GM13977 (cell line): ENCODE results near the gene NOC2L.

Source experiments
- DNase-seq: peaks from one replicate; pipeline ENCODE4 v3.0.0; 2012; ENCODE audit warnings: low spot score
- CTCF ChIP-seq: IDR thresholded peaks from 2 replicates; pipeline ENCODE4 v1.5.1; 2012; ENCODE audit warnings: mild to moderate bottlenecking, control low read depth; ENCODE audit not compliant: insufficient read depth; ENCODE audit errors: extremely low read depth, missing control alignments
- in situ Hi-C: fragments of 300-500 bp; cut with MboI; formaldehyde crosslinking; loops from one replicate; pipeline ENCODE4 v1.12.0; 2022; ENCODE audit warnings: low sequenced_read_pairs, low pct_unique_long_range_greater_than_20kb, mixed read lengths, inconsistent platforms; ENCODE audit not compliant: unreplicated experiment

The NOC2L gene

GRCh38 chr1:905811-906599 is 53.1 kb downstream of the NOC2L start:
- in situ Hi-C loops, result no loop called here
- DNase-seq, result peak; percentile 28
- no peak for TF ChIP-seq CTCF

DNA sequence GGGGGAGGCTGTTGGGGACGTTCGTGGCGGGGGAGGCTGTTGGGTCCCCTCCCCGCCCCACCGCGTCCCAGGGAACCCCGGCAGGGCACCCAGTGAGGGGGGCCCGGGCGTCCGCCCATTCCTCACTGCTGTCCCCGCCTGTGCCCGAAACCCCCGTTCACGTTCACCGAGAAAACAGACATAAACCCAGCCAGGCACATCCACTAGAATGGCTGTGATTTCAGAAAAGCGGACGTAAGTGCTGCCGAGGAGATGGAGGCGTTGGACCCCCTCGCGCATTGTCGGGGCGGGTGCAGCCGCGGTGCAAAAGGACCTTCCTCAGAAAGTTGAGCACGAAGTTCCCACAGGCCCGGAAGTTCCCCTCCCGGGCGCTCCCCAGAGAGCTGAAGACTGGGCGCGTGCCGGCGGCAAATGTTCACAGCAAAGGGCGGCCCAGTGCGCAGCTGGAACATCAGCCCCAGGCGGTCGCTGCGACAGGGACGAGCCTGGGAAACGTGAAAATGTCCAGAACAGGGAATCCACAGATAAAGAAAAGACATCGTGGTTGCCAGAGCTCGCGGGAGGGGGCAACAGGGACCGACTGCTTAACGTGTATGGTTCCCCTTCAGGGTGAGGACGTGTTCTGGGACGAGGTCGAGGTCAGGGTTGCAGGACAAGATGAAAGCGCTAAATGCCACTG is 53.8 kb downstream of the NOC2L start:
- peak; percentile 80 for DNase-seq
- TF ChIP-seq CTCF, result no peak
- in situ Hi-C loops, result no loop called here

DNA sequence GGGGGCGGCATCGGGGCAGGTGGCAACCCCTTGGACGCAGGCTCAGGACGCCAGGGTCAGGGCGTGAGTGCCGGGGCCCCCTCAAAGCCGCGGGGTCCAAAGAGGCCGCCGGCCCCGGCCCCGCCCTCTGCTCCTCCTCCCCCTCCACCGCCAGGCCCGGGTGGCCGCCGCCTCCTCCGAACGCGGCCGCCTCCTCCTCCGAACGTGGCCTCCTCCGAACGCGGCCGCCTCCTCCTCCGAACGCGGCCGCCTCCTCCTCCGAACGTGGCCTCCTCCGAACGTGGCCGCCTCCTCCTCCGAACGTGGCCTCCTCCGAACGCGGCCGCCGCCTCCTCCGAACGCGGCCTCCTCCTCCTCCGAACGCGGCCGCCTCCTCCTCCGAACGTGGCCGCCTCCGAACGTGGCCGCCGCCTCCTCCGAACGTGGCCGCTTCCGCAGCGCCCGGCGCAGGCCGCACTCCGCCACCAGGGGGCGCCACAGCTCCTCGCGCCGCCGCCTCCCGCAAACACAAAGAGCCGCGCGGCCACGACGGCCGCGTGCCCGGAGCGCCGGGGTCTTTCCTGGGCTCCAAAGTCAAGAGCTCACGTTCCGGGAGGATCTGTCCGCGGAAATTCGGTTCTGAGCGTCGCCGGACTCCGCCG is 54.6 kb downstream of the NOC2L start:
- peak; percentile 99 for TF ChIP-seq CTCF
- DNase-seq, result peak; percentile 96
- in situ Hi-C loops, result no loop called here

GRCh38 chr1:903721-904271 is 55.3 kb downstream of the NOC2L start:
- DNase-seq, result peak; percentile 40
- in situ Hi-C loops, result no loop called here
- TF ChIP-seq CTCF, result no peak

DNA sequence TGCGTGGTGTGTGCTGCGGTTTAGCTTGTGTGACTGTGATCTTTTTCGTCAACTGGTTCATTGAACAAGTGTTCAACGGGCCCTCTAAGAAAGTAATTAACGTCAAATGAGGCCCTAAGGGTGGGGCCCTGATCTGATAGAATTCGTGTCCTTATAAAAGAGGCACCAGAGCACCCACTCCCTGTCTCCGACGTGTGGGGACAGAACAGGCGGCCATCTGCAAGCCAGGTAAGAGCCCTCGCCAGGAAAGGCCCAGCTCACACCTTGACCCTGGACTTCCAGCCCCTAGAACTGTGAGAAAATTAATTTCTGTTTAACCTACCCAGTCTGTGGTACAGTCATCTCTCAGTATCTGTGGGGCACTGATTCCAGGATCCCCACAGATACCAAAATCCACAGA is 55.8 kb downstream of the NOC2L start:
- peak; percentile 5 for DNase-seq
- TF ChIP-seq CTCF, result no peak
- in situ Hi-C loops, result no loop called here

DNA sequence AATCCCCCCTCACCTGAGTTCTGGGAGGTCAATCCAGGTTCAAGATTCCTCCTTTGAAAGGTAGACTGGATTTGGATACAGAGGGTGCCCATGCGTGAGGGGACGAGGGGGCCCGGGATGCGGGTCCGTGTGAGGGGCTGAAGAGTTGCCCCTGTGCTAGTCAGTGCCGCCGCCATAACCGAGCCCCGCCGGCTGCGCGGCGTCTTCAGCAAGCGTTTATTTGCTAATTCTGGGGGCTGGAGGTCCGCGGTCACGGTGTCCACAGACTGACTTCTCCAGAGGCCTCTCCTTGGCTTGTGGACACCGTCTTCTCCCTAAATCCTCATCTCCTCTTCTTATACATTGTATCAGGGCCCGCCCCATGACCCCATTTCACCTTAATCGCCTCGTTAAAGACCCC is 56.3 kb downstream of the NOC2L start:
- in situ Hi-C loops, result no loop called here
- no peak for TF ChIP-seq CTCF

More for the DNA sequence above, 56.3 kb downstream of the NOC2L start:
- peak; percentile 3 for DNase-seq
